ENCODE data around the gene PCSK5. TPM values are rescaled to one million over a fixed set of nuclear protein-coding genes. Genes with fewer than 3 reads are reported as not detected.

PCSK5 gene
- polyA plus RNA-seq, 1 experiment = 0.74 TPM

- CTCF ChIA-PET = interaction anchor here (1.3 kb wide), 1 partner anchor 224 kb away, joined by 3 read pairs; no protein-coding TSS in a partner anchor
- no peak for TF ChIP-seq CTCF (IDR thresholded peaks at IDR 0.05; ENCODE audit: insufficient read depth, low read depth, low read length)
- no peaks in the 10 kb centered on the region for H3K27me3 ChIP-seq (ENCODE audit: control insufficient read depth, insufficient read depth, low read length)
- POLR2A ChIA-PET = no interaction called here
- no peak for DNase-seq (ENCODE audit: low read depth)
- no peak overlapping the region for H3K4me3 ChIP-seq (ENCODE audit: low read depth, low read length)
- H3K36me3 ChIP-seq (ENCODE audit: control insufficient read depth, insufficient read depth, low read length) = no peaks in the 10 kb centered on the region
Observed at GRCh38 chr9:76153339-76153738, 262.9 kb downstream of the PCSK5 start.

- no peaks in the 10 kb centered on the region for H3K27me3 ChIP-seq (ENCODE audit: control insufficient read depth, insufficient read depth, low read length)
- ChIA-PET POLR2A (no interaction called here), CTCF (interaction anchor here (1.2 to 1.3 kb wide), 2 partner anchors 9 to 224 kb away, joined by 3 read pairs; no protein-coding TSS in a partner anchor)
- DNase-seq (ENCODE audit: low read depth) = no peak
- no peaks in the 10 kb centered on the region for H3K36me3 ChIP-seq (ENCODE audit: control insufficient read depth, insufficient read depth, low read length)
- H3K4me3 ChIP-seq (ENCODE audit: low read depth, low read length) = no peak overlapping the region
- no peak for TF ChIP-seq CTCF (IDR thresholded peaks at IDR 0.05; ENCODE audit: insufficient read depth, low read depth, low read length)
Observed at GRCh38 chr9:76153902-76154629, 263.6 kb downstream of the PCSK5 start.

- H3K27me3 ChIP-seq (ENCODE audit: control insufficient read depth, insufficient read depth, low read length) = no peaks in the 10 kb centered on the region
- H3K4me3 ChIP-seq (ENCODE audit: low read depth, low read length) = no peak overlapping the region
- H3K36me3 ChIP-seq (ENCODE audit: control insufficient read depth, insufficient read depth, low read length) = no peaks in the 10 kb centered on the region
- TF ChIP-seq CTCF (IDR thresholded peaks at IDR 0.05; ENCODE audit: insufficient read depth, low read depth, low read length) = no peak
- POLR2A ChIA-PET = no interaction called here
- no peak for DNase-seq (ENCODE audit: low read depth)
- CTCF ChIA-PET = interaction anchor here (1.2 kb wide), 1 partner anchor 11 kb away, joined by 3 read pairs; no protein-coding TSS in a partner anchor
Observed at GRCh38 chr9:76155361-76155760, 264.9 kb downstream of the PCSK5 start.

- no peak for TF ChIP-seq CTCF (IDR thresholded peaks at IDR 0.05; ENCODE audit: insufficient read depth, low read depth, low read length)
- Histone ChIP-seq H3K27me3 (ENCODE audit: control insufficient read depth, insufficient read depth, low read length) (no peaks in the 10 kb centered on the region), H3K36me3 (ENCODE audit: control insufficient read depth, insufficient read depth, low read length) (no peaks in the 10 kb centered on the region), H3K4me3 (ENCODE audit: low read depth, low read length) (no peak overlapping the region)
- ChIA-PET CTCF (interaction anchor here (1.2 kb wide), 1 partner anchor 28 kb away, joined by 5 read pairs; no protein-coding TSS in a partner anchor), POLR2A (no interaction called here)
- no peak for DNase-seq (ENCODE audit: low read depth)
Observed at GRCh38 chr9:76158713-76159112, 268.2 kb downstream of the PCSK5 start.

GRCh38 chr9:76159293-76159926, 268.9 kb downstream of the PCSK5 start:
- DNase-seq (ENCODE audit: low read depth) = no peak
- Histone ChIP-seq H3K4me3 (ENCODE audit: low read depth, low read length) (no peak overlapping the region), H3K36me3 (ENCODE audit: control insufficient read depth, insufficient read depth, low read length) (no peaks in the 10 kb centered on the region), H3K27me3 (ENCODE audit: control insufficient read depth, insufficient read depth, low read length) (no peaks in the 10 kb centered on the region)
- ChIA-PET CTCF (no interaction called here), POLR2A (no interaction called here)
- no peak for TF ChIP-seq CTCF (IDR thresholded peaks at IDR 0.05; ENCODE audit: insufficient read depth, low read depth, low read length)
